ENCODE data around the gene RTN4.

Gene RTN4

GRCh38 chr2:54967269-54967668 lies 83.0 kb downstream of the RTN4 start:
- DNase-seq (ENCODE audit: extremely low read depth, low read depth), result no peak
- TF ChIP-seq, protein P1, sequence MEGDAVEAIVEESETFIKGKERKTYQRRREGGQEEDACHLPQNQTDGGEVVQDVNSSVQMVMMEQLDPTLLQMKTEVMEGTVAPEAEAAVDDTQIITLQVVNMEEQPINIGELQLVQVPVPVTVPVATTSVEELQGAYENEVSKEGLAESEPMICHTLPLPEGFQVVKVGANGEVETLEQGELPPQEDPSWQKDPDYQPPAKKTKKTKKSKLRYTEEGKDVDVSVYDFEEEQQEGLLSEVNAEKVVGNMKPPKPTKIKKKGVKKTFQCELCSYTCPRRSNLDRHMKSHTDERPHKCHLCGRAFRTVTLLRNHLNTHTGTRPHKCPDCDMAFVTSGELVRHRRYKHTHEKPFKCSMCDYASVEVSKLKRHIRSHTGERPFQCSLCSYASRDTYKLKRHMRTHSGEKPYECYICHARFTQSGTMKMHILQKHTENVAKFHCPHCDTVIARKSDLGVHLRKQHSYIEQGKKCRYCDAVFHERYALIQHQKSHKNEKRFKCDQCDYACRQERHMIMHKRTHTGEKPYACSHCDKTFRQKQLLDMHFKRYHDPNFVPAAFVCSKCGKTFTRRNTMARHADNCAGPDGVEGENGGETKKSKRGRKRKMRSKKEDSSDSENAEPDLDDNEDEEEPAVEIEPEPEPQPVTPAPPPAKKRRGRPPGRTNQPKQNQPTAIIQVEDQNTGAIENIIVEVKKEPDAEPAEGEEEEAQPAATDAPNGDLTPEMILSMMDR (IDR thresholded peaks at IDR 0.05; ENCODE audit: low read depth, low read length), result no peak

DNA sequence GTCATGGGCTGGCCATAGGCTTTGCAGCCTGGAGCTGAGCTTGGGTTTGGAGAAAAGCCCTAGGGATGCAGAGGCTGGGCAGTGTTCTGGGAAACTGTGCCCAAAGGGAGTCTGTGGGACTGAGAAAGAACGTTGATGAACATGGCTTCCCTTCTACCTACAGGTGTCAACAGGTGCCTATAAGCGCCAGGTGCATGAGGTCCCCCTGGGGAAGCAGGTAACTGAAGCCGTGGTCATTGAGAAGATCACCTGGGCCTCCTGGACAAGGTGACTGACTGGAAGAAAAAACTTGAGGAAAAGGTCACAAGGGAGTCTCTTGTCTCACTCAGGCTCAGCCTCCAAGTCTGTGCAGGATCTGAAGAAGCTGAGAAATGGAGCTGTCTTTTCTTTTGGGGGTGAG lies 83.4 kb downstream of the RTN4 start:
- DNase-seq (ENCODE audit: extremely low read depth, low read depth), result no peak

GRCh38 chr2:54966165-54966832 lies 84.0 kb downstream of the RTN4 start:
- TF ChIP-seq, protein P1 (IDR thresholded peaks at IDR 0.05; ENCODE audit: low read depth, low read length), result no peak
- no peak for DNase-seq (ENCODE audit: extremely low read depth, low read depth)

More for the DNA sequence above, 83.4 kb downstream of the RTN4 start:
- TF ChIP-seq, protein P1 (IDR thresholded peaks at IDR 0.05; ENCODE audit: low read depth, low read length), result no peak

DNA sequence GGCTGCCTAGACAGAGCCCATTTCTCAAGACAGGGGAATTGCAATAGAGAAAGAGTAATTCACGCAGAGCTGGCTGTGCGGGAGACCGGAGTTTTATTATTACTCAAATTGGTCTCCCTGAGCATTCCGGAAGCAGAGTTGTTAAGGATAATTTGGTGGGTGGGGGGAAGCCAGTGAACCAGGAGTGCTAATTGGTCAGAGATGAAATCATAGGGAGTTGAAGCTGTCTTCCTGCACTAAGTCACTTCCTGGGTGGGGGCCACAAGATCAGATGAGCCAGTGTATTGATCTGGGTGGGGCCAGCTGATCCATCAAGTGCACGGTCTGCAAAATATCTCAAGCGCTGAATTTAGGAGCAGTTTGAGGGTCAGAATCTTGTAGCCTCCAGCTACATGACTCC lies 84.8 kb downstream of the RTN4 start:
- TF ChIP-seq, protein P1 (IDR thresholded peaks at IDR 0.05; ENCODE audit: low read depth, low read length), result no peak
- no peak for DNase-seq (ENCODE audit: extremely low read depth, low read depth)

GRCh38 chr2:54964816-54965215 lies 85.4 kb downstream of the RTN4 start:
- TF ChIP-seq, protein P1 (IDR thresholded peaks at IDR 0.05; ENCODE audit: low read depth, low read length), result no peak
- no peak for DNase-seq (ENCODE audit: extremely low read depth, low read depth)

- DNase-seq (ENCODE audit: extremely low read depth, low read depth), result no peak
- TF ChIP-seq, protein P1 (IDR thresholded peaks at IDR 0.05; ENCODE audit: low read depth, low read length), result no peak
Observed at GRCh38 chr2:54964271-54964670, 86.0 kb downstream of the RTN4 start.

DNA sequence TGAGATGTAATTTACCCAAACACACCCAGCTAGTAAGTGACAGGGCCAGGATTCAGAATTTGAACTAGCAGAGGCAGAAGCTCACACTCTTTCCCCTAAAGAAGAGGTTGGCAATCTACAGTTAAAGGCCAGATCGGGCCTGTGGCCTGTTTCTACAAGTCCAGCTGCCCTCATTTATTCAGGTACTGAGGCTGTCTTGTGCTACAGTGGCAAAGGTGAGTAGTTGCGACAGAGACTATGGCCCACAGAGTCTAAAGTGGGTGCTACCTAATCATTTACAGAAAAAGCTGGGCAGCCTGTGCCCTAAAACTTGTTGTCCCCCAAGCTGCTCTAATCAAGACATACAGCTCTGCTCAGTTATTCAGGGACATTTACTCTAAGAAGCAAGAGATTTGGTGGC lies 86.8 kb downstream of the RTN4 start:
- no peak for DNase-seq (ENCODE audit: extremely low read depth, low read depth)
- TF ChIP-seq, protein P1 (IDR thresholded peaks at IDR 0.05; ENCODE audit: low read depth, low read length), result no peak
